ENCODE results near the gene ZFR.
"Not testable (repeated sequence)": the region's sequence is repeated elsewhere in the genome, so short reads cannot be mapped to it uniquely, and the experiment has no call there.

The ZFR gene

DNA sequence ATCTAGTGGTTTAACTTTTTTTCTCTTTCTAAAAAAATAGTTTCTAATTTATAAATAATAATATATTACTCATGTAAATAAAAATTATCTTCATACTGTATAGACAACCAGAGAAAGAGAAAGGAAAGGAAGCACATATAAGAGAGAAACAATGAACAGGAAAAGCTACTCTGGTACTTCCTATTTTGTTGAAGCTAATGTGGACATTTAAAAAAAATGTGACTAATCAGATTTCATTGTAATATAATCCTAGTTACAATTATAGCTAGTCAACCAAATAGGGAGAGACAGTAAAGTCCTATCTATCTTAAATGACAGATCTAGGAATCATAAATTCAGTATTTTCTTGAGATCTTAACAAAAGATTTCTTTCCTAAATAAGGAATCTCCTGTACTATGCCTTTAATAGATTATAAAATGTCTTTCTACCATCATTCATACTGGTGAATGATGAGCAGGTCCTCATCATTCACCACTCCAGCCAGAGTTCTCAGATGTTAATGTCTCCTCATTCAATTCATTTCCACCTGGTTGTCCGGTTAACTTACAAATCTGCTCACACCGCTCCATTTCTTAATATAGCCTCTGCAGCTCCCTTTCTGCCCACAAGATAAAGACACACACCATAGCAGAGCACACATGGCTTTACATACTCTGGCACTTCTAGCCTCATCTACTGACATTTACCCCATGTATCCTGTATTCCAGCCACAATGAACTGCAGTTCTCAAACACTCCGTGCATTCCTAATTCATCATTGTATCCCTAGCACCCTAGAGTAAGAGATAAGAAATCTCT is 30.9 kb downstream of the ZFR start:
- DNase-seq (ENCODE audit: low read depth in 2 of 3, low spot score in 2 of 3): no peak

DNA sequence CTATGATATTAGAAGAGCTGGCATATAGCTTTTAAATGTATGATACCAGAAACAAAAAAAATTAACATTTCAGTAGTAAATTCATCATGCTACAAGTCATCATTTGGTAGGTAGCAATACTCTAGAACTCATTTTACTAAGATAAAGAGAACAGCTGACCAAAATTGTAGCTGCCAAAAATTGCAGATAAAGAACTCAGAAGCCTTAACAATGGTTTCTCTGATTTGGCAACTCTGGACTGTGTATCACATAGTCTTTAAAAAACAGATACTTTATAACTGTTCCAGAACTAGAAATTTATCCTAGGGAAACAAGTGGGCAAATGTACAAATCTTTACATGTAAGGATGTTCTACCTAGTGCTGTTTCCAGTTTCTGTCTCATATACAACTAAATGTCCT is 33.9 kb downstream of the ZFR start:
- DNase-seq (ENCODE audit: low read depth in 2 of 3, low spot score in 2 of 3): no peak

DNA sequence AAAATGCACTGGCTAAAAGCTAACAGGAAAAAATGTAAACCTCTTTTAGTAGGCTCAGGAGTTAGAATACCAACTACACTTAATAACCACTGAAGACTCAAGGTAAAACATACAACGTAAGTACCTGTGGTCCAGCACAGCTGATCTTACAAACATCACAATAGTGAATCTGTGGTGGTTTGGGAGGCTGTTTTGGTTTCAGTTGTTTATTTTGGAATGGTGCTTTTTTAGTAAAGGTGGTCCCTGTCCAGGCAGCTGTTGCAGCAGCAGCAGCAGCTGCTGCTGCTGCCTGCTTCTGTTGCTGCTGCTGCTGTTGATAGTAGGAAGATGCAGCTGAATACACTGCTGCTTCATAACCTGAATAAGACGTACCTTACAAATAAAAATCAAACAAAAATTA is 37.9 kb downstream of the ZFR start:
- no peak for DNase-seq (ENCODE audit: low read depth in 2 of 3, low spot score in 2 of 3)

DNA sequence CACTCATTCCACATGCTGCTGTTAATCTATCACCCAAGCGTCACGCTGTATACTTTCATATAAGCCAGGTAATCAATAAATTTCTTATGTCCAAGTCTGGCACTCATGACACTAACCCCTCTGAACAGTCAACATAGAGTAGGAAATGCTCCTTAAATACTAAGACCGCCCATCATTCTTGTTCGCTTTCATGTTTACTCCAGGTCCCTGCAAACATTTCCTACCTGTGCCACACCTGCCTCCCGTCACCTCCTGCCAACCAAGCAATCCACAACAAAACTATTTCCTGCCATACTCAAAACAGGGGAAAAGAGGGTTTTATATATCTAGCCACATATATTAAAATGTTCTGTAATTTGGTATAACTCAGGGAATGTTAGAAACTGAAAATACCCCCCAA is 39.0 kb downstream of the ZFR start:
- DNase-seq (ENCODE audit: low read depth in 2 of 3, low spot score in 2 of 3): no peak

DNA sequence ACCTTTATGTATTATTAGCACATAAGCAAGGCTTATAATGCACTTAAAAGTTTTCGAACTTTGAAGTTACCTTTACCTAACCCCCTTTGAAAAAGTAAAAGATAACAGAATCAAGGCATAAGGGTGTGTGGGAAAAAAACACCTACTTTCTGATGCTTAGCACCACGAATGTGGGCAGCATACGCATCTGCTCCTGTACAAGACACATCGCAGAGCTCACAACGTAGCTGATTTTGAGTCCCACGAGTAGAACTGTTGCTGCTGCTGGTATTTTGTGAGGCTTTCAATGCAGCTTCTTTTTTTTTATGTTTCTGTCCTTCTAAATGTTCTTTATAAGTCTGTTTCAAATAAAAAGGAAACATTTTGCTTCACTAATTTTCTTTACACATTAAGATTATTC is 40.8 kb downstream of the ZFR start:
- DNase-seq (ENCODE audit: low read depth in 2 of 3, low spot score in 2 of 3): no peak

DNA sequence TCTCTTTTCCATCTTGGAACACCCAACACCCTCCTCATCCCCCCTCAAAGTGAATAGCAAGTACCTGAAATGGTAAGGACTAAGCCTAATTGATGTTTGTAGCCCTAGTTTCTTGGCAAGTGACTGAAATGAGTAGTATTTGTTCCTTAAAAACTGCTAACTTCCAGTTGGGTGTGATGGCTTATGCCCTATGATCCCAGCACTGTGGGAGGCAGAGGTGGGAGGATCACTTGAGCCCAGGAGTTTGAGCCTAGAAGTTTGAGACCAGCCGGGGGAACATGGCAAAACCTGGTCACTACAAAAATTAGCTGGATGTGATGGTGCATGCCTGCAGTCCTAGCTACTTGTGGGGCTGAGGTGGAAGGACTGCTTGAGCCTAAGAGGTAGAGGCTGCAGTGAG is 44.1 kb downstream of the ZFR start:
- DNase-seq (ENCODE audit: low read depth in 2 of 3, low spot score in 2 of 3): no peak

DNA sequence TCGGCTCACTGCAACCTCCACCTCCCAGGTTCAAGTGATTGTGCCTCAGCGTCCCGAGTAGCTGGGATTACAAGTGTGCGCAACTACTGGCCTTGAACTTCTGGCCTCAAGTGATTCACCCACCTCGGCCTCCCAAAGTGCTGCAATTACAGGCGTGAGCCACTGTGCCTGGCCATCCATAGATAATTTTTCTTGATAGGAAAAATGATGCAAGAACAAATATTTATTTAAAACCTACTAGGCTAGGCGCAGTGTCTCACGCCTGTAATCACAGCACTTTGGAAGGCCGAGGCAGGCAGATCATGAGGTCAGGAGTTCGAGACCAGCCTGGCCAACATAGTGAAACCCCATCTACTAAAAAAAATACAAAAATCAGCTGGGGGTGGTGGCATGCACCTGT is 45.8 kb downstream of the ZFR start:
- not testable (repeated sequence) for DNase-seq (ENCODE audit: low read depth in 2 of 3, low spot score in 2 of 3)

DNA sequence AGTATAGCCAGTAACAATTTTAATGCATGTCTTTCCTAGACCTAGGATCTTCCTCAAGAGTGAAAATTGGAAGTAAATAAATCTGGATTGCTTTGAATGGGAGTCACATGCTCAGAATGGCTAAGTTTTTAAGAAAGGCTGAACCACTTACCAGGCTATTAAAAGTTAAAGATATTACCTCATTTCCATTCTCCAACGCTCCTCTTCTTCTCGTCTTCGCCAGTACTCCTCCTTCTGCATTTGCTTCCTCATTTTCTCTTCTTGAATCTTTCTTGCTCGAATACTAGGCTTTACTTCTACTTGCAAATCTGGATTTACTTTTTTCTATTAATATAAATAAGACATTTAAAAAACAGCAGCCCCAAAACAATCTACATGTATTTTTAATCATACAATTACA is 49.6 kb downstream of the ZFR start:
- DNase-seq (ENCODE audit: low read depth in 2 of 3, low spot score in 2 of 3): no peak

DNA sequence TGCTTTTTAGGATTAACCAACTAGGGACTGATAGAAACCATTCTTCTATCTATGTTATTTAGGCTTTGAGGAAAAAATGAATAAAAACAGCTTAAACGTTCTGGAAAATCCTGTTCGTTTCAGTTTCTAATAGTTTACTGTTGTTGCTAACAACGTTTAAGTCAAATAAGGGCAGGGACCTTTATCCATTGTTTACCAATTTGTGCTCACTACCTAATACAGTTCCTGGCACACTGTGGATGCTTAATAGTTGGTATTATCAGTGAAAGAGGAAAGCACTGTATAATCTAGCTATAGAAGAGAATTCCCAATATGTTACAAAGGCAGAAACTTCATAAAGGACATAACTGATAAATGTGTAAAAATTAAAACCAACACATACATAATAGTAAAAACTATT is 52.5 kb downstream of the ZFR start:
- DNase-seq (ENCODE audit: low read depth in 2 of 3, low spot score in 2 of 3): no peak

DNA sequence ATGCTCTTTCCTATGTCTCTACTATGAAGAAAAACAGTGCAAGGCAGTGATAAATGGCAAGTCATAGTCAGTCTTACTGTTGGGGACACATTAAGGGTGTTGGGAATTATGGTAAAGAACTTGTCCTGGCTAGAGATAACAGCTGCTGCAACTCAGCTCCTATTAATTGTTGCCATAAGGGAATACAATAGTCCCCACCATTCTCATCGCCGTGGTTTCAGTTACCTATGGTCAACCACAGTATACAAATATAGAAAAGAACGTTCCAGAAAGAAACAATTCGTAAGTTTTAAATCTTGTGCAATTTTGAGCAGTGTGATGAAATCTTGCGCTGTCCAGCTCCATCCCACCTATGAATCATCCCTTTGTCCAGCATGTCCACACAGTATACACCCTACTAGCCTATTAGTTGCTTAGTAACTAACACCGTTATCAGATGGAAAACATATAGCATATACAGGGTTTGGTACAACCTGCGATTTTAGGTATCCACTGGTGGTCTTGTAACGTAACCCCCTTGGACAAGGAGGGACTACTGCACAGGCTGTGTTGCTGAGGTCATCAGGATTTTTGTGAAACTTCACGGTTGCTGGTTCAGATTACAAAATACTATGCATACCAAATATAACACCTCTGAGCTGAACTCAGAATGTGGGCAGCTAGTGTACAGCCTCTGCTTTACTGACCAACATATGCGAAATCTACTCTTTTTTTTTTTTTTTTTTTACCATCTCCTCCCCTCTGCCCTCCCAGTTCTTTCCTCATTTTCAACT is 53.5 kb downstream of the ZFR start:
- DNase-seq (ENCODE audit: low read depth in 2 of 3, low spot score in 2 of 3): no peak

DNA sequence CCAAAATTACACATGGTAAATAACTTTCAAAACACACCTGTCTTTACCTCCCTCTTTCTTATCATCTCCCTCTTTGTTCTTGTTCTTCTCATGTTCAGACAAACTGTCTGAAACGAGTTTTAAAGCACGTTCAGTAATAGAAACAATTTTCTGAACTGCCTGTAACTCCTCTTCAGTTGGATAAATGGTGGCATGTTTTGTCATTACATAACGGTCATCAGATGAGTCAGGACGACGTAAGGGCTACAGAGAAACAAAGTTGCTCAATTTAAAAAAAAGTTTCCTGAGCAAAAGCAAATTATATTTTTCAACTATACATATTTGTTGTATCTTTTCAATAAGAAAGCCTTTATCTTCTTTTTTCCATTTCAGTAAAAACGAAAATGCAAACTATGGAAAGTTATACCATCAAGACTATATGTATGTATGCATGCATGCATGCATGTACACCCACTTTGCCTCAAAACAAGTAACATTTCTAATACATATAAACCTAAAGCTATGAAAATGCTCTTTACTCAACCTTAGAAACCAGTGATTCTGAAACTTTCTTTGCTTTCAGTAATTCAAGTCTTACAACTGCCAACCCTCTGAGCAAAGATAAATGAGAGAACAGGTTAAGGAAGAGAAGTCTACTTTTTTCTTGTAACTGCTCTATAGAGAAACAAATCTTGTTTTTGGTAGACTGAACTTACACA is 56.0 kb downstream of the ZFR start:
- DNase-seq (ENCODE audit: low read depth in 2 of 3, low spot score in 2 of 3): no peak

DNA sequence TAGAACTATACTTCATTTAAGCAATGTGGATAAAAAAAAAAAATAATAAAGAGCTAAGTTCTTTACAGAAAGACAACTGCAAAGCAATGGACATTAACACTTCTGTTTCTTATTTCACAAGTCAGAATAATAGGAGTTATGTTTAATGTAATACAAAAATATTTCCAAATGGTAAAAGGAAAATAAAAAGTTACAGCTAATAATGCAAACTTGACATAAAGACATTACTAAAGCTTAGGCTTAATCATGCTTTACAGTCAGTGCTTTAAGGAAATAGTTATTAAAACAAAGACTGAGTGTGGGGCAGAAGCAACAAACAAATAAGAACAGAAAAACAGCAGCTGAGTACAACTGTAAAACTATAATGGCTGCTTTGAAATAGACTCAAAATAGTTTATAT is 56.7 kb downstream of the ZFR start:
- no peak for DNase-seq (ENCODE audit: low read depth in 2 of 3, low spot score in 2 of 3)

DNA sequence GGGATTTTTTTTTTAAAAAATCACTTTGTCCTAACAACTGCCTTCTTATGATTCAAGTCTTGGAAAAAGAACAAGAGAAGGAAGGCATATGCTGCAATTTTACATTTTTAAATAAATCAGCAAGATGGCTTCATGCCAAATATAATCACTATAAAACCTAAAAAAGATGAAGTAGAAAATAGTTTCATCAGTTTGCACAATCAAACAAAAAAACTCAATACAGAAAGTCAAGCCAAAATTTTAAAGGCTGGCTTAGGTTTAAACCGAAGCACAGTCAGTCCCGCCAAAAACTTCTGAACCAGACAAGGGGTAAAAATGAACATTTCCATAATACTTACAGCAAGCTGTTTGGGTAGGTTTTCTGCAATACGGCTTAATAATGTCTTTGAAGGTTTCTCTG is 57.3 kb downstream of the ZFR start:
- no peak for DNase-seq (ENCODE audit: low read depth in 2 of 3, low spot score in 2 of 3)

DNA sequence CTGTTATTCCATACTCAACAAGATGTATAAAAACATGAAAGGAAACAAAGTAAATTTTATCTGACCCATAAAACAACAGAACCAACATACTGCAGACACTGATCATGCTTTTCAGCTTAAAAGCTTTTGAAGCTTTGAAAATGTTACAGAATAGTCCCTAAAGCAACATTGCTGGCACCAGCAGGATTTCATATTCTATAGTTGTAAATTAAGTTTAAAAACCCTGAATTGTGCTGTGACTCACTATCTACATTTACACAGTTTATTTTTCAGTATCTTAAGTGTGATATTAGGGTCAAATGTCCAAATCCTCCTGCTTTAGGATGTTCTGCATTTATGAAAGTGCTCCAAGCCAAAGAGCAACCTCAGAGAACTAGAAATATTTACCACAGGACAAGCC is 59.9 kb downstream of the ZFR start:
- no peak for DNase-seq (ENCODE audit: low read depth in 2 of 3, low spot score in 2 of 3)

DNA sequence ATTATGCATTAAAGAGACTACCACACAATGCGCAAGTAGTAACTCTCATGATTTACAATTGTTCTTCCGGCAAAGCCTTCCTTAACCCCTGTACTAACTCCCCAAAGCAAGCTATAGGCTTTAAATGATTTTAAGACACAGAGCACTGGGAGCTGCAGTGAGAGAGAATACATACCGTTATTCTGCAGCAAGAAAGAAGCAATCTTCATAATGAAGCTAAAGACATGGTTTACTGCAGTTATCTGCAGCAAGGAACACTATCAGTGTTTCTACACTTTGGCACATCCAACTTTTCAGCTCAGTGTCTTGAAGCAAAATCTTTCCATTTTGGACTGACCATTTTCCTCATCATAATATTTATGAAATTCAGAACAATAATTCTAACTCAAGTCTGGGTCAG is 61.0 kb downstream of the ZFR start:
- DNase-seq (ENCODE audit: low read depth in 2 of 3, low spot score in 2 of 3): no peak

DNA sequence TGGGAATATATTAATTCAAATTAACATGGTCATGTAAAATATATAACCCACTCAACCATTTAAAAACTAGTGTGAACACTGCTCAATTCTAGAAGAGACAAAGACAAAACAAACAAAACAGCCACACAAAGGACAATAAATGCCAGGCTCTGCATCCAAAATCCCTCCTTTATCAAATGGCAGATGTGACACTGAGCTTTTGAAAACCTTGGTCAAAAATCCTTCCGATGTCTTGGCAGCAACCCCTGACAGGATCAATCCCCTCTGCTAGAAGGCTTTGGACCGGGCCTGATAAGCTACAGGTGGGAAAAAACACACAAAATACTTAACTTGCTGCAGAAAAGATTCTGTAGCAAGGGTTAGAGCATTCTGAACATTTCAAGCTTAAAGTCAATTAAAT is 61.5 kb downstream of the ZFR start:
- DNase-seq (ENCODE audit: low read depth in 2 of 3, low spot score in 2 of 3): no peak

DNA sequence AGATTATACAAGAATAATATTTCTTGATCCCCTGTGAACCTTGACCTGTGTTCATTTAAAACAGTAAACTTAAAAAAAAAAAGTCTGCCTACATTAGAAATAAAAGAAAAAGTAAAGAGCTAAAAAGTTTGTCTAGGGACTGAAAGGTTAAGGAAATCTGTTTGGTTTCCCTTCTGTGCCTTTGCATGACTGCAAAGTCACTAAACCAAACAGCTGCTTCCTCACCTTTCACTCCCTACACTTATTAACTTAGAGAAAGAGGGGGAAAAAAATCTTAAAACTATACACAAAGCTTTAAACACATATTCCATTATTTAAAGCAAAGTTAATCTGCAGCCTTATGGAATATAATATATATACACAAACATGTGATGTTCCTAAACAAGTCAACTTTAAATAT is 65.1 kb downstream of the ZFR start:
- no peak for DNase-seq (ENCODE audit: low read depth in 2 of 3, low spot score in 2 of 3)

DNA sequence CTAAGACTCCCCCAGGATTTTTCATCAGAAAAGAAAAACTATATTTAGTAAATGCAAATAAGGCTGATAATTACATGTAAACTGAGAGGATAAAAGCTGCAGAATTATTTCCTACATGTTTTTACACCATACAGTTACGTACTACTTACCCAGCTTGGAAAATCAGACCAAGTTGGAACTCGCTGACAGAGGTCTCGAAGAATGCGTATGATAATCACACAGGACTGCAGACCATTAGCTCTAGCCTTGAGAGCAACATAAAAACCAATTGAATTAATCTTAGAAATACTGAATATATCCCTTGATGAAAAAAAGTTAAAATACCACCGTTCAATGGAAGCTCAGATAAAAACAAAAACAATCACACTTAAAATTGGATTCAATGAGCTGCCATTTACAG is 65.6 kb downstream of the ZFR start:
- no peak for DNase-seq (ENCODE audit: low read depth in 2 of 3, low spot score in 2 of 3)

DNA sequence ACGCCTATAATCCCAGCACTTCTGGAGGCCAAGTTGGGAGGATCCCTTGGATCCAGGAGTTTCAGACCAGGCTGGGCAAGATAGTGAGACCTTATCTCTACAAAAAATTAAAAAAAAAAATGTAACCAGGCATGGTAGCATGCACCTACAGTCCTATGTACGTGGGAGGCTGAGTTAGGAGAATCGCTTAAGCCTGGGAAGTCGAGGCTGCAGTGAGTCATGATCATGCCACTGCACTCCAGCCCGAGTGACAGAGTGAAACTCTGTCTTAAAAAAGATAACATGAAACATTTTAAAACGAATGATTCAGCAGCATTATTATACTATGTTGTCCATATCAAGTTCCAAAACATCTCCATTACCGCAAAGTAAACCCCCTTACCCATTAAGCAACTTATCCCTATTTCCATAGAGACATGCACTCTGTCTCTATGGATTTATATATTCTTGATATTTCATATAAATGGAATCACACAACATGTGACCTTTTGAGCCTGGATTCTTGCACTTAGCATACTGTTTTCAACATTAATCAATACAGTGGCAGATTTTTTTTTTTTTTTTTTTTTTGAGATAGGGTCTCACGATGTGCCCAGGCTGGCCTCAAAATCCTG is 74.9 kb downstream of the ZFR start:
- no peak for DNase-seq (ENCODE audit: low read depth in 2 of 3, low spot score in 2 of 3)

DNA sequence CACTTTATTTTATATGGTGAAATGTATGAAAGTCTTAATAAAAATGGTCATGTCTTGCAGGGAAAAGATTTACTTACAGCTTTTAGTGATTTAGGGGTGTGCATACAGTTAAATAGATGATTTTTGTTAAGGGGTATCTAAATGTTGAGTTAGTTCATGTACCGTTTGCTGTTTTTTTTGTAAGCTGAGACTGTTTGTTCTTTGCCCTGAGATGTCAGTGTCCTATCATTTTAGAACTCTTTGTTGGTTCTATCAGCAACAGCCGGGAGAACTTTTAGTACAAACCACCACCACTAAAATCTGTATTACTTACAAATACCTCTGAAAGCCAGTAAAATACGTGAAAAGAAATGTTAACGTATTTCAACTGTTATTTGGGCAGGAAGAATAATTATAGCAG is 75.5 kb downstream of the ZFR start:
- DNase-seq (ENCODE audit: low read depth in 2 of 3, low spot score in 2 of 3): no peak

DNA sequence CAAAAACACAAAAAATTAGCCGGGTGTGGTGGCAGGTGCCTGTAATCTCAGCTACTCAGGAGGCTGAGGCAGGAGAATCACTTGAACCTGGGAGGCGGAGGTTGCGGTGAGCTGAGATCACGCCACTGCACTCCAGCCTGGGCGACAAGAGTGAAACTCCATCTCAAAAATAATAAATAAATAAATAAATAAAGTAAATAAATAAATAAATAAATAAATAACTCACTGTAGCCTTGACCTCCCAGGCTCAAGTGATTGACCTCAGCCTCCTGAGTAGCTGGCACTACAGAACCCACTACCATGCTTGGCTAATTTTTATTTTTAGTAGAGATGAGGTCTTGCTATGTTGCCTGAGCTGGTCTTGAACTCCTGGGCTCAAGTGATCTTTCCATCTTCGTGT is 77.3 kb downstream of the ZFR start:
- DNase-seq (ENCODE audit: low read depth in 2 of 3, low spot score in 2 of 3): not testable (repeated sequence)

DNA sequence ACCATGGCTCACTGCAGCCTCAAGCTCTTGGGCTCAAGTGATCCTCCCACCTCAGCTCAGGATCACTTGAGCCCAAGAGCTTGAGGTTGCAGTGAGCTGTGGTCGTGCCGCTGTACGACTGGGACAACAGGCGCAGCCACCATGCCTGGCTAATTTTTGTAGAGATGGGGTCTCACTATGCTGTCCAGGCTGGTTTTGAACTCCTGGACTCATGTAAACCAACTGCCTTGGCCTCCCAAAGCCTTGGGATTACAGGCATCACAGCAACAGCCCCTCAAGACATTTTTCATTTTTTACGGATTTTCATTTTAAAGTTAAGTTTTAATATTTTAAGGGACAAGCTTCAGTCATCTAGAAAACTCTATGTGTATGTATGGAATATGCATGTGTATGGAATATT is 78.9 kb downstream of the ZFR start:
- no peak for DNase-seq (ENCODE audit: low read depth in 2 of 3, low spot score in 2 of 3)
